Upper lobe of left lung (tissue), 4 donors: ENCODE measurements around the gene TRIM9.

Experiments used
- EP300 ChIP-seq, 4 donors: sonication (generic); formaldehyde crosslinking; IDR thresholded peaks; one replicate each; pipeline ENCODE4 v1.5.1; 2017; ENCODE audit warnings: antibody characterized with exemption in 4 of 4, control low read depth in 2 of 4
- POLR2A ChIP-seq, 4 donors: fragments of 450-650 bp; IDR thresholded peaks; one replicate each; pipeline ENCODE4 v1.5.1; 2016 to 2017; ENCODE audit warnings: antibody characterized with exemption in 4 of 4, mild to moderate bottlenecking in 2 of 4
- TF ChIP-seq, protein P1 (sequence below), 6 experiments: fragments of 450-650 bp in 4 of 6; fragments of 200-600 bp in 2 of 6; sonication (generic) in 2 of 6; IDR thresholded peaks; one replicate each; pipeline ENCODE4 v1.5.1; 2016 to 2019; ENCODE audit warnings: antibody characterized with exemption in 6 of 6

DNA sequence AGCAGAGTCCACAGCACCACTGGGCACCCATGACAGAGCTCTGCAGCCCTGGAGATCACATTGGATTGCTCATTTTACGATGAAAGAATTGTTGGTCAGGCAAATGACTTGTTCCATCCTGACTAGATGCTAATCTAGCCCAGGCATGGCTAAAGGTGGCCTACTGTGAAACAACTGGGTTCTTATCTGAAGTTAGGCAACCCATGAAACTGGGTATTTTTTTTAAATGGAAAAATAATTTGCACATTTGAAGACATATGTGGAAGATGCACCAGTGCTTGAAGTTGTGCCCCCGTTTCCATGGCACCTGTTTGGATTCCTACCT lies 158.9 kb downstream of the TRIM9 start:
- TF ChIP-seq POLR2A (IDR thresholded peaks at IDR 0.05) (no peak), EP300 (IDR thresholded peaks at IDR 0.05) (no peak)
- TF ChIP-seq, protein P1, sequence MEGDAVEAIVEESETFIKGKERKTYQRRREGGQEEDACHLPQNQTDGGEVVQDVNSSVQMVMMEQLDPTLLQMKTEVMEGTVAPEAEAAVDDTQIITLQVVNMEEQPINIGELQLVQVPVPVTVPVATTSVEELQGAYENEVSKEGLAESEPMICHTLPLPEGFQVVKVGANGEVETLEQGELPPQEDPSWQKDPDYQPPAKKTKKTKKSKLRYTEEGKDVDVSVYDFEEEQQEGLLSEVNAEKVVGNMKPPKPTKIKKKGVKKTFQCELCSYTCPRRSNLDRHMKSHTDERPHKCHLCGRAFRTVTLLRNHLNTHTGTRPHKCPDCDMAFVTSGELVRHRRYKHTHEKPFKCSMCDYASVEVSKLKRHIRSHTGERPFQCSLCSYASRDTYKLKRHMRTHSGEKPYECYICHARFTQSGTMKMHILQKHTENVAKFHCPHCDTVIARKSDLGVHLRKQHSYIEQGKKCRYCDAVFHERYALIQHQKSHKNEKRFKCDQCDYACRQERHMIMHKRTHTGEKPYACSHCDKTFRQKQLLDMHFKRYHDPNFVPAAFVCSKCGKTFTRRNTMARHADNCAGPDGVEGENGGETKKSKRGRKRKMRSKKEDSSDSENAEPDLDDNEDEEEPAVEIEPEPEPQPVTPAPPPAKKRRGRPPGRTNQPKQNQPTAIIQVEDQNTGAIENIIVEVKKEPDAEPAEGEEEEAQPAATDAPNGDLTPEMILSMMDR (IDR thresholded peaks at IDR 0.05), result no peak
